ACHN (cell line): ENCODE measurements around the gene ARHGDIB.

Experiments used
- DNase-seq: peaks from one replicate; pipeline ENCODE4 v3.0.0-alpha.2; 2015
- in situ Hi-C: cut with HindIII; loops from 2 replicates; pipeline ENCODE4 v1.10.0; 2017; ENCODE audit warnings: low sequenced_read_pairs, low pct_ligation_motif_present, low pct_unique_long_range_greater_than_20kb

ARHGDIB gene

GRCh38 chr12:14961466-14962152 is at the start of gene ARHGDIB:
Gene ARHGDIB, minus strand, starts transcription at chr12:14961601. Its CDS starts 10,889 bp downstream, at chr12:14950712.
- DNase-seq: no peak
- in situ Hi-C loops: no loop called here

- peak; percentile 35 for DNase-seq
- in situ Hi-C loops: no loop called here
Measured at GRCh38 chr12:15011162-15011561, 49.8 kb upstream of the ARHGDIB start.

GRCh38 chr12:15007551-15007950 is 46.1 kb upstream of the ARHGDIB start:
- in situ Hi-C loops: no loop called here
- DNase-seq: no peak

- in situ Hi-C loops: no loop called here
- no peak for DNase-seq
Measured at GRCh38 chr12:15005064-15005463, 43.7 kb upstream of the ARHGDIB start.

- no peak for DNase-seq
- in situ Hi-C loops: no loop called here
Measured at GRCh38 chr12:15004421-15004820, 43.0 kb upstream of the ARHGDIB start.

- in situ Hi-C loops: no loop called here
Measured at GRCh38 chr12:15001733-15002382, 40.5 kb upstream of the ARHGDIB start.

GRCh38 chr12:15000575-15000974 is 39.2 kb upstream of the ARHGDIB start:
- in situ Hi-C loops: no loop called here
- DNase-seq: no peak

More at GRCh38 chr12:15001733-15002382, 40.5 kb upstream of the ARHGDIB start:
- DNase-seq: no peak

GRCh38 chr12:14999695-15000365 is 38.4 kb upstream of the ARHGDIB start:
- in situ Hi-C loops: no loop called here
- no peak for DNase-seq

GRCh38 chr12:14999021-14999694 is 37.8 kb upstream of the ARHGDIB start:
- in situ Hi-C loops: no loop called here
- no peak for DNase-seq

GRCh38 chr12:14997998-14998397 is 36.6 kb upstream of the ARHGDIB start:
- in situ Hi-C loops: no loop called here
- no peak for DNase-seq

GRCh38 chr12:14995583-14996425 is 34.4 kb upstream of the ARHGDIB start:
- peak; percentile 68 for DNase-seq
- in situ Hi-C loops: no loop called here

GRCh38 chr12:14994610-14995009 is 33.2 kb upstream of the ARHGDIB start:
- in situ Hi-C loops: no loop called here
- DNase-seq: no peak

GRCh38 chr12:14993537-14994266 is 32.3 kb upstream of the ARHGDIB start:
- DNase-seq: no peak
- in situ Hi-C loops: no loop called here

- in situ Hi-C loops: no loop called here
Measured at GRCh38 chr12:14993117-14993516, 31.7 kb upstream of the ARHGDIB start.

GRCh38 chr12:14992673-14993072 is 31.3 kb upstream of the ARHGDIB start:
- in situ Hi-C loops: no loop called here

More at GRCh38 chr12:14993117-14993516, 31.7 kb upstream of the ARHGDIB start:
- no peak for DNase-seq

GRCh38 chr12:14991069-14991468 is 29.7 kb upstream of the ARHGDIB start:
- in situ Hi-C loops: no loop called here
- DNase-seq: no peak

More at GRCh38 chr12:14992673-14993072, 31.3 kb upstream of the ARHGDIB start:
- DNase-seq: no peak

- in situ Hi-C loops: no loop called here
- no peak for DNase-seq
Measured at GRCh38 chr12:14989790-14990189, 28.4 kb upstream of the ARHGDIB start.

GRCh38 chr12:14988035-14988434 is 26.6 kb upstream of the ARHGDIB start:
- in situ Hi-C loops: no loop called here
- DNase-seq: no peak
